Activated T-helper 1 cell treated with Interleukin-2 at 50 U/mL for 16 hours (primary cell): ENCODE results near the gene PCTP.

Experiments used
- DNase-seq: peaks from one replicate; pipeline ENCODE4 v3.0.0-alpha.2; 2020; ENCODE audit warnings: low read depth

PCTP gene

GRCh38 chr17:55750750-55751657 is at the start of gene PCTP:
PCTP (plus strand) TSS chr17:55751051; CDS start chr17:55751104, 53 bp downstream.
- peak; percentile 53 for DNase-seq

- no peak for DNase-seq
Observed at GRCh38 chr17:55702150-55702549, 48.7 kb upstream of the PCTP start.

- DNase-seq = no peak
Observed at GRCh38 chr17:55704401-55704800, 46.5 kb upstream of the PCTP start.

- DNase-seq = no peak
Observed at GRCh38 chr17:55705847-55706246, 45.0 kb upstream of the PCTP start.

- no peak for DNase-seq
Observed at GRCh38 chr17:55706808-55707773, 43.8 kb upstream of the PCTP start.

- DNase-seq = no peak
Observed at GRCh38 chr17:55708175-55708974, 42.5 kb upstream of the PCTP start.

- no peak for DNase-seq
Observed at GRCh38 chr17:55709440-55709839, 41.4 kb upstream of the PCTP start.

- no peak for DNase-seq
Observed at GRCh38 chr17:55709984-55710383, 40.9 kb upstream of the PCTP start.

GRCh38 chr17:55710410-55710809 is 40.4 kb upstream of the PCTP start:
- no peak for DNase-seq

- no peak for DNase-seq
Observed at GRCh38 chr17:55710829-55711496, 39.9 kb upstream of the PCTP start.

GRCh38 chr17:55717432-55717831 is 33.4 kb upstream of the PCTP start:
- DNase-seq = no peak

GRCh38 chr17:55717898-55718735 is 32.7 kb upstream of the PCTP start:
- peak; percentile 15 for DNase-seq

GRCh38 chr17:55720919-55721836 is 29.7 kb upstream of the PCTP start:
- no peak for DNase-seq

- no peak for DNase-seq
Observed at GRCh38 chr17:55722016-55722736, 28.7 kb upstream of the PCTP start.

- no peak for DNase-seq
Observed at GRCh38 chr17:55722742-55723487, 27.9 kb upstream of the PCTP start, which contains the start of gene TMEM100. TMEM100 (minus strand) TSS chr17:55722864; CDS start chr17:55721070, 1,794 bp downstream.

GRCh38 chr17:55723488-55723848 is 27.4 kb upstream of the PCTP start:
- DNase-seq = no peak

GRCh38 chr17:55726440-55726839 is 24.4 kb upstream of the PCTP start:
- DNase-seq = no peak

GRCh38 chr17:55727275-55727674 is 23.6 kb upstream of the PCTP start:
- DNase-seq = no peak
